ENCODE measurements around the gene CEP290. TPM values are rescaled to one million over a fixed set of nuclear protein-coding genes. Genes with fewer than 3 reads are reported as not detected.
"Not testable (repeated sequence)": the region's sequence is repeated elsewhere in the genome, so short reads cannot be mapped to it uniquely, and the experiment has no call there.

Gene CEP290
- polyA plus RNA-seq, 3 donors, result 22.7 to 26.7 (median 26.4) TPM

DNA sequence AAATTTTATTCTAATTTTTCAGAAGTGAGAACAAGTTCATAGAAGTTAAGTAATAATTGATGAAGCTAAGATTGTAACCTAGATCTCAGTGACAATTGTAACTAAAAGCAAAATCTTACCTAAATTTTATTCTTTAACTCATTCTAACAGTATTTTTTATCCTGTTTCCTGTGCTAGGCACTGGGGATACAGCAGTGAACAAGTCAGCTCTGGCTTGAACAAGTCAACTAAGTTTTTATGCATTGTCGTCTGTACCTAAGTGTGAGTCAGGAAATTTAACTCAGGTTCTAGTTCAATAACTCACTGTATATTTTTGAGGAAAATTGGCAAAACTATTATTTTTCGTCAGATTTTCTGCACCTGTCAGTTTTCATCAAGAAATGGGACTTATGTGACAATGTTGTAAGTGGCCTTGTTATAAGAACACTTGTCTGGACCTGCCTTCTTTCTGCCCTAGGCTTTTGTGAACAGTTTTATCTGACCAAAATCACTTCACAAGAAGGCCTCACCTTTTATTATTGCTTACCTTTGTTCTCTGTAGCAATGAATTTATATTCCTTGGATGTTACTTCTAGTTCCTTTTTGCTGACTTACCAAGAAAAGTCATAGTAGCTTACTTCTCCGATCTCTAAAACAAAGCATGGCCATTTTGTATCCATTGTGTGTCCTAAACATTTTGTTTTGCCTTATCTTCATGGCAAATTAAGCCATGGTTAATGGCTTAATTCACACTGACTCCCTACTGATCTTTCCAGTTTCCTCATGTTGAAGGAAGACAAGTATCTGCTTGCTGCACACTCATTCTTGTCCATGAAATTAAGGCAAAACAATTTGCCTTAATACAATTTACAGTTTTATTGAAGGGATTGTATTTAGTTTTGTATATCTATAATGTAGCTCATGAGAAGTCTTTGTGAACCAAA lies 2.9 kb upstream of the CEP290 start:
- DNase-seq (ENCODE audit: low read depth in 3 of 3, low spot score in 2 of 3), result no peak

DNA sequence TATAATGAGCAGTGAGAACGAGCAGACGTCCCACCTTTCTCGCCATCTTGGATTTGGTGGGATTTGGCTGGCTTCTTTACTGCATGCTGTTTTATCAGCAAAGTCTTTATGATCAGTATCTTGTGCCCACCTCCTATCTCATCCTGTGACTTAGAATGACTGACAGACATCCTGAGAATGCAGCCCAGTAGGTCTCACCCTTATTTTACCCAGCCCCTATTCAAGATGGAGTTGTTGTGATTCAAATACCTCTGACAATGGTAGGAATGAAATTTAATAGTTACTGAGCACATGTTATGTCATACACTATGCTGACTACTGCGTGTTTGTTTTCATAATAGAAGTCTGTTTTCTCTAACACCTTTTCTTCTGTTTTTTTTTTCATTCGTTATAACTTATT lies 2.1 kb upstream of the CEP290 start:
- no peak for DNase-seq (ENCODE audit: low read depth in 3 of 3, low spot score in 2 of 3)

GRCh38 chr12:88142610-88142991 lies 713 bp upstream of the CEP290 start:
- peak in 1 of 3 donors; percentile 2 for DNase-seq (ENCODE audit: low read depth in 3 of 3, low spot score in 2 of 3)

- peak in 1 of 3 donors; percentile 3 for DNase-seq (ENCODE audit: low read depth in 3 of 3, low spot score in 2 of 3)
These were observed 489 bp downstream of the CEP290 start for GRCh38 chr12:88141425-88141773.

DNA sequence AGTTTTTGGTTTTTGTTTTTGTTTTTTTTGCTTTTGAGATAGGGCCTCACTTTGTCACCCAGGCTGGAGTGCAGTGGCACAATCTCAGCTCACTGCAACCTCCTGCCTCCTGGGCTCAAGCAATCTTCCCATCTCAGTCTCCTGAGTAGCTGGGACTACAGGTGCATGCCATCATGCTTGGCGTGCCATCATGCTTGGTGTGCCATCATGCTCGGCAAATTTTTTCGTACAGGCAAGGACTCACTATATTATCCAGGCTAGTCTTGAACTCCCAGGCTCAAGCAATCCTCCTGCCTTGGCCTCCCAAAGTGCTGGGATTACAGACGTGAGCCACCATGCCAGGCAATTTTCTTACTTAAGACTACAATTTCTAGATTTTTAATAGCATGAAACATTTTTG lies 2.2 kb downstream of the CEP290 start:
- not testable (repeated sequence) for DNase-seq (ENCODE audit: low read depth in 3 of 3, low spot score in 2 of 3)

DNA sequence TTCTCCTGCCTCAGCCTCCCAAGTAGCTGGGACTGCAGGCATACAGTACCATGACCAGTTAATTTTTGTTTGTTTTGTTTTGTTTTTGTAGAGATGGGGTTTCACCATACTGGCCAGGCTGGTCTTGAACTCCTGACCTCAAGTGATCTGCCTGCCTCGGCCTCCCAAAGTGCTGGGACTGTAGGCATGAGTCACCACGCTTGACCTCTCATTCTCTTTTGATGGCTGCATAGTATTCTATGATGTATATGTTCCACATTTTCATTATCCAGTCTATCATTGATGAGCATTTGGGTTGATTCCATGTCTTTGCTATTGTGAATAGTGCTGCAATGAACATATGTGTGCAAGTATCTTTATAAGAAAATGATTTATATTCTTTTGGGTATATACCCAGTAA lies 8.7 kb downstream of the CEP290 start:
- not testable (repeated sequence) for DNase-seq (ENCODE audit: low read depth in 3 of 3, low spot score in 2 of 3)

- no peak for DNase-seq (ENCODE audit: low read depth in 3 of 3, low spot score in 2 of 3)
These were observed 9.5 kb downstream of the CEP290 start for GRCh38 chr12:88132392-88132791.

GRCh38 chr12:88127855-88128254 lies 14.0 kb downstream of the CEP290 start:
- no peak for DNase-seq (ENCODE audit: low read depth in 3 of 3, low spot score in 2 of 3)

- DNase-seq (ENCODE audit: low read depth in 3 of 3, low spot score in 2 of 3), result no peak
These were observed 14.8 kb downstream of the CEP290 start for GRCh38 chr12:88127099-88127498.

DNA sequence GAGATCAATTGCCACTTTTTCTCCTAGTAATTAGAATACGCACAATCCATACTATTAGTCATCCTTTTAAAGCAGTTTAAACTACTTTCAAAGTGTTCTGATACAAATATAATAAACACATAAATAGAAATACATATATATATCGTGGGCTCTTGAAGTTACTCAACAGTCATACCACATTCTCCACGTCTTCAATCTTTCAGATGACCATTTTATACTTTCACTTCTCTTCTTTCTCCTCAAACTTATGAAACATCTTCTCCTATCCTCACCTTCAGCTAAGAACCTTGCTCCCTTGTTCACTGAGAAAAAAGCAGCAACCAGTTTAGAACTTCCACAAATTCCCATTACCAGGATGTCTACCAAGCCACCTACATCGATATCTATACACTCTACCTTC lies 19.2 kb downstream of the CEP290 start:
- DNase-seq (ENCODE audit: low read depth in 3 of 3, low spot score in 2 of 3), result no peak

GRCh38 chr12:88113871-88114270 lies 28.0 kb downstream of the CEP290 start:
- no peak for DNase-seq (ENCODE audit: low read depth in 3 of 3, low spot score in 2 of 3)

- peak in 1 of 3 donors; percentile 8 for DNase-seq (ENCODE audit: low read depth in 3 of 3, low spot score in 2 of 3)
These were observed 30.7 kb downstream of the CEP290 start for GRCh38 chr12:88111074-88111652.

GRCh38 chr12:88108021-88108420 lies 33.9 kb downstream of the CEP290 start:
- no peak for DNase-seq (ENCODE audit: low read depth in 3 of 3, low spot score in 2 of 3)

- DNase-seq (ENCODE audit: low read depth in 3 of 3, low spot score in 2 of 3), result no peak
These were observed 48.3 kb downstream of the CEP290 start for GRCh38 chr12:88093573-88093972.

GRCh38 chr12:88092771-88093170 lies 49.1 kb downstream of the CEP290 start:
- DNase-seq (ENCODE audit: low read depth in 3 of 3, low spot score in 2 of 3), result no peak

- DNase-seq (ENCODE audit: low read depth in 3 of 3, low spot score in 2 of 3), result no peak
These were observed 57.7 kb downstream of the CEP290 start for GRCh38 chr12:88084210-88084609.

- DNase-seq (ENCODE audit: low read depth in 3 of 3, low spot score in 2 of 3), result no peak
These were observed 58.3 kb downstream of the CEP290 start for GRCh38 chr12:88083634-88084033.

GRCh38 chr12:88081247-88081646 lies 60.6 kb downstream of the CEP290 start:
- no peak for DNase-seq (ENCODE audit: low read depth in 3 of 3, low spot score in 2 of 3)

GRCh38 chr12:88067301-88067700 lies 74.6 kb downstream of the CEP290 start:
- no peak for DNase-seq (ENCODE audit: low read depth in 3 of 3, low spot score in 2 of 3)

DNA sequence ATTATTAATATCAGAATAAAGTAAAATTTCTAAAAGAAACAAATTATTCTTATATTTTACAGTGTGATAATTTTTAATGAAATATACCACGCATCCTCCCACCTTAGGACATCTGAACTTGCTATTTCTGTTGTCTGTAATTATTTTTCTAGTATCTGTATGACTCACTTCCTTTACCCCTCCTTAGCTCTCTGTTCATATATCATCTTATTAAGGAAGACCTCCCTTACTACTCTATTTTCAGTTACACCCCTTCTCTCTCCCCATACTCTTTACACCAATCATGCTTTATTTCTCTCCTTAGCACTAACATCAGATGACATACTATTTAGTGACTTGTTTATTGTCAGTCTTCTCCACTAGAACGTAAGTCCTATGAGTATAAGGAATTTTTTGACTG lies 78.5 kb downstream of the CEP290 start:
- no peak for DNase-seq (ENCODE audit: low read depth in 3 of 3, low spot score in 2 of 3)

DNA sequence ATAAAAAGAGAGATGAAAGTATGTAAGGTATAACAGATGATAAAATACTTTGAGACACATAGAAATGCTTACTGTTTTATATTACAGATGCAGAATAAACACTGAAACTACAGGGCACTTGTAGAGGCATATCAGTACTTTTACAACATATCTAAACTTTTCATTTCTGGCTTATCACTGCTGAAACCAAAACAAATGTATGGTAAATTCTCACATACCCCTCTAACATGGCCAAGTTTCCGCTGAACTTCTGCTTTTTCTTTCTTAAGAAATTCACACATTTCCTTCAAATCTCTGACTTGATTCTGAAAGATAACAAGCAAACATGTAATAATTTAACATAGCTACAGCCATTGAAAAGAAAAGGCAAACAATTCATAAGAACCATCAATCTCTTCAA lies 79.4 kb downstream of the CEP290 start:
- no peak for DNase-seq (ENCODE audit: low read depth in 3 of 3, low spot score in 2 of 3)

- DNase-seq (ENCODE audit: low read depth in 3 of 3, low spot score in 2 of 3), result no peak
These were observed 83.2 kb downstream of the CEP290 start for GRCh38 chr12:88058719-88059077.
